Measurements from ENCODE around the gene BTK. TPM values are rescaled to one million over a fixed set of nuclear protein-coding genes. Genes with fewer than 3 reads are reported as not detected.
"Not testable (repeated sequence)": the region's sequence is repeated elsewhere in the genome, so short reads cannot be mapped to it uniquely, and the experiment has no call there.

Gene BTK
- total RNA-seq, 8 experiments from 2014 or later: 0.16 to 1.2 (median 0.81) TPM

GRCh38 chrX:101349193-101349562 is 36.8 kb downstream of the BTK start:
- no peak for ATAC-seq (replicated peaks in 6 of 8)
- 31 to 40% methylated on average over 3 to 4 of the region's 4 CpGs; no CpG with 5 or more reads in 8 of the 10 experiments for WGBS, 10 experiments
- no peak overlapping the region for H3K27ac ChIP-seq
- H3K4me3 ChIP-seq: peak overlapping the region; percentile 69 to 99 (median 94)
- peaks cover 0 to 2% of the 10 kb centered on the region in 2 donors for H3K4me1 ChIP-seq (replicated peaks in 1 of 2)
- in situ Hi-C loops (cut with MboI; ENCODE audit: low pct_unique_long_range_greater_than_20kb in 2 of 9, low sequenced_read_pairs in 9 of 9, unreplicated experiment in 9 of 9): no loop called here

GRCh38 chrX:101348452-101349192 is 37.4 kb downstream of the BTK start, which contains the start of gene TIMM8A:
Gene TIMM8A (minus strand): TSS chrX:101348742. CDS start chrX:101348664, 78 bp downstream.
- H3K4me3 ChIP-seq: peak within 1 kb of the TSS; percentile 69 to 99 (median 94)
- peak; percentile 91 to 99 (median 99) for ATAC-seq (replicated peaks in 6 of 8)
- peaks cover 0 to 2% of the 10 kb centered on the region in 2 donors for H3K4me1 ChIP-seq (replicated peaks in 1 of 2)
- peak within 1 kb of the TSS in 1 of 2 donors; percentile 46 for H3K27ac ChIP-seq
- in situ Hi-C loops (cut with MboI; ENCODE audit: low pct_unique_long_range_greater_than_20kb in 2 of 9, low sequenced_read_pairs in 9 of 9, unreplicated experiment in 9 of 9): no loop called here
- 0 to 27% (median 14%) methylated on average over 1 to 22 of the region's 55 CpGs; no CpG with 5 or more reads in 7 of the 10 experiments for WGBS, 10 experiments

- peak; percentile 13 to 32 (median 22) for ATAC-seq (replicated peaks in 6 of 8)
- WGBS, 10 experiments: 0 to 18% (median 2%) methylated on average over 1 to 10 of the region's 14 CpGs; no CpG with 5 or more reads in 6 of the 10 experiments
- peaks cover 0 to 2% of the 10 kb centered on the region in 2 donors for H3K4me1 ChIP-seq (replicated peaks in 1 of 2)
- peak overlapping the region; percentile 69 to 99 (median 94) for H3K4me3 ChIP-seq
- in situ Hi-C loops (cut with MboI; ENCODE audit: low pct_unique_long_range_greater_than_20kb in 2 of 9, low sequenced_read_pairs in 9 of 9, unreplicated experiment in 9 of 9): no loop called here
- H3K27ac ChIP-seq: peak overlapping the region in 1 of 2 donors; percentile 46
These were observed 38.0 kb downstream of the BTK start for GRCh38 chrX:101347859-101348451.

- H3K4me3 ChIP-seq: no peak overlapping the region
- no peaks in the 10 kb centered on the region for H3K4me1 ChIP-seq (replicated peaks in 1 of 2)
- 58 to 100% (median 94%) methylated on average over 1 to 4 of the region's 4 CpGs; no CpG with 5 or more reads in 3 of the 10 experiments for WGBS, 10 experiments
- no peak for ATAC-seq (replicated peaks in 6 of 8)
- in situ Hi-C loops (cut with MboI; ENCODE audit: low pct_unique_long_range_greater_than_20kb in 2 of 9, low sequenced_read_pairs in 9 of 9, unreplicated experiment in 9 of 9): no loop called here
- H3K27ac ChIP-seq: no peak overlapping the region
These were observed 48.2 kb downstream of the BTK start for GRCh38 chrX:101337776-101338271.

- in situ Hi-C loops (cut with MboI; ENCODE audit: low pct_unique_long_range_greater_than_20kb in 2 of 9, low sequenced_read_pairs in 9 of 9, unreplicated experiment in 9 of 9); H3K4me3 ChIP-seq; H3K4me1 ChIP-seq (replicated peaks in 1 of 2); ATAC-seq (replicated peaks in 6 of 8); H3K27ac ChIP-seq: not testable (repeated sequence)
- WGBS, 10 experiments: 60 to 90% (median 80%) methylated on average over 1 to 6 of the region's 7 CpGs; no CpG with 5 or more reads in 5 of the 10 experiments
These were observed 51.7 kb downstream of the BTK start for GRCh38 chrX:101334310-101334709.

GRCh38 chrX:101326600-101326999 is 59.4 kb downstream of the BTK start:
- H3K4me3 ChIP-seq; in situ Hi-C loops (cut with MboI; ENCODE audit: low pct_unique_long_range_greater_than_20kb in 2 of 9, low sequenced_read_pairs in 9 of 9, unreplicated experiment in 9 of 9); H3K4me1 ChIP-seq (replicated peaks in 1 of 2); ATAC-seq (replicated peaks in 6 of 8); H3K27ac ChIP-seq: not testable (repeated sequence)
- WGBS, 10 experiments: 43% methylated on average over 1 of the region's 3 CpGs; no CpG with 5 or more reads in 9 of the 10 experiments

GRCh38 chrX:101303790-101304189 is 82.2 kb downstream of the BTK start:
- Histone ChIP-seq H3K4me1 (replicated peaks in 1 of 2) (no peaks in the 10 kb centered on the region), H3K4me3 (no peak overlapping the region), H3K27ac (no peak overlapping the region)
- no peak for ATAC-seq (replicated peaks in 6 of 8)
- WGBS, 10 experiments: 17 to 100% (median 73%) methylated on average over 1 of the region's 1 CpG; no CpG with 5 or more reads in 6 of the 10 experiments
- in situ Hi-C loops (cut with MboI; ENCODE audit: low pct_unique_long_range_greater_than_20kb in 2 of 9, low sequenced_read_pairs in 9 of 9, unreplicated experiment in 9 of 9): no loop called here

Other genes with a start within 250 kb of the BTK start
- gene DRP2, start 166.4 kb downstream of the BTK start, total RNA-seq: 1 to 10 TPM in 5 of 8 experiments, under 1 TPM in 2, not detected in 1; 0.27 to 5.3 (median 1.9) TPM
- gene TAF7L, start 94.9 kb downstream of the BTK start, total RNA-seq: 1 to 10 TPM in 1 of 8 experiments, under 1 TPM in 7; 0.07 to 1.7 (median 0.22) TPM
- gene TIMM8A, start 37.4 kb downstream of the BTK start, total RNA-seq: 10 to 100 TPM in 5 of 8 experiments, 1 to 10 TPM in 3; 7.2 to 30.0 (median 12.6) TPM
- gene RPL36A, start 4.8 kb upstream of the BTK start, total RNA-seq: 1,000 to 10,000 TPM; 2,585 to 5,365 (median 3,457) TPM
- 10 to 100 TPM; 15.7 to 72.8 (median 26.8) TPM for gene GLA, start 21.7 kb upstream of the BTK start, total RNA-seq
- 10 to 100 TPM; 53.6 to 97.9 (median 78.7) TPM for gene HNRNPH2, start 22.0 kb upstream of the BTK start, total RNA-seq
- 10 to 100 TPM in 4 of 8 experiments, 1 to 10 TPM in 4; 3.2 to 21.7 (median 9.6) TPM for gene ARMCX4, start 99.3 kb upstream of the BTK start, total RNA-seq
- 10 to 100 TPM in 7 of 8 experiments, under 1 TPM in 1; 0.94 to 68.3 (median 45.7) TPM for gene ARMCX1, start 164.4 kb upstream of the BTK start, total RNA-seq
- gene ARMCX6, start 231.8 kb upstream of the BTK start, total RNA-seq: 10 to 100 TPM; 42.3 to 72.7 (median 56.1) TPM
- 100 to 1,000 TPM in 2 of 8 experiments, 10 to 100 TPM in 6; 52.4 to 135 (median 86.7) TPM for gene ARMCX3, start 237.0 kb upstream of the BTK start, total RNA-seq